Epithelial cell of esophagus (primary cell): ENCODE measurements around the gene CCT7.

Source experiments
- DNase-seq: peaks from one replicate; pipeline ENCODE4 v3.0.0; 2010; ENCODE audit warnings: low read depth
- H3K4me3 ChIP-seq: 2 replicates; pipeline ENCODE4 v1.5.1; 2011; ENCODE audit warnings: mild to moderate bottlenecking, low read length, control low read depth
- CTCF ChIP-seq: IDR thresholded peaks from 2 replicates; pipeline ENCODE4 v1.5.1; 2011; ENCODE audit warnings: low read depth, mild to moderate bottlenecking, low read length, control low read depth, inconsistent platforms; ENCODE audit not compliant: insufficient read depth; ENCODE audit errors: missing control alignments

Gene CCT7

GRCh38 chr2:73246850-73247249 is 12.7 kb downstream of the CCT7 start:
- no peak for TF ChIP-seq CTCF
- no peak overlapping the region for H3K4me3 ChIP-seq
- no peak for DNase-seq

- H3K4me3 ChIP-seq = no peak overlapping the region
- DNase-seq = no peak
- no peak for TF ChIP-seq CTCF
These were observed 15.5 kb downstream of the CCT7 start for GRCh38 chr2:73249636-73250035.

GRCh38 chr2:73250872-73251846 is 17.1 kb downstream of the CCT7 start:
- no peak for TF ChIP-seq CTCF
- DNase-seq = no peak
- H3K4me3 ChIP-seq = no peak overlapping the region

GRCh38 chr2:73252238-73253027 is 18.3 kb downstream of the CCT7 start:
- H3K4me3 ChIP-seq = no peak overlapping the region
- no peak for DNase-seq
- TF ChIP-seq CTCF = no peak

GRCh38 chr2:73253400-73253799 is 19.3 kb downstream of the CCT7 start:
- no peak for TF ChIP-seq CTCF
- no peak overlapping the region for H3K4me3 ChIP-seq
- no peak for DNase-seq

GRCh38 chr2:73253901-73254300 is 19.8 kb downstream of the CCT7 start:
- peak; percentile 59 for DNase-seq
- H3K4me3 ChIP-seq = no peak overlapping the region
- TF ChIP-seq CTCF = no peak
